GM19438 (cell line): Measurements from ENCODE around the gene HOXC11.

ENCODE experiments used
- ATAC-seq: cut with Tn5 transposase; IDR thresholded peaks from one replicate; pipeline ENCODE4 v1.9.1; 2021; ENCODE audit warnings: low read depth; ENCODE audit not compliant: unreplicated experiment

HOXC11 gene

GRCh38 chr12:53971686-53972085 lies 1.2 kb upstream of the HOXC11 start:
- no peak for ATAC-seq

DNA sequence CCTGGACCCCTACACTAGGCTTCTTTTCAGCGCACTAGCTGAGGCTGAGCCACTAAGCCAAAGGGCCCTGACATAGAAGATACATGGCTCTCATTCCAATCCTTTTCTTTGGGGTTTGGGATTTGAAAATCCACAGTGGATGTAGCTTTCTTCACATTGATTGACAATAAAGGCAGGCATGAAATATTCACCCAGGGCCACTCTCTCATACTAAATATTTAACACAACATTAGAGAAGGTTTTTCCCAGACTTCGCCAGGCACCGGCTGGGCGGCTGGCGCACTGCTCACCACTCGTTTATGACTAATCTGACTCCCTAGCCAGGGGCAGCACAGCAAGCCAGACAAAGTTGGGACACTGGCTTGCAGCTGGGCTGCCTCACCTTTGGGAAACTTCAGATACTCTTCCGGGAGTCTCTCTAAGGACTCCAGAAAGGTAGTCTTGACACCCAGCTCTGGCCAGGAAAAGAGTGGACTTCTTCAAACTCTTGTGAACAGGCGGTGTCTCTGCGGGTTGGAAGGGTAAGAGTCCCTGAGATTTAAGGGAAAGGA lies 699 bp upstream of the HOXC11 start:
- ATAC-seq: no peak

DNA sequence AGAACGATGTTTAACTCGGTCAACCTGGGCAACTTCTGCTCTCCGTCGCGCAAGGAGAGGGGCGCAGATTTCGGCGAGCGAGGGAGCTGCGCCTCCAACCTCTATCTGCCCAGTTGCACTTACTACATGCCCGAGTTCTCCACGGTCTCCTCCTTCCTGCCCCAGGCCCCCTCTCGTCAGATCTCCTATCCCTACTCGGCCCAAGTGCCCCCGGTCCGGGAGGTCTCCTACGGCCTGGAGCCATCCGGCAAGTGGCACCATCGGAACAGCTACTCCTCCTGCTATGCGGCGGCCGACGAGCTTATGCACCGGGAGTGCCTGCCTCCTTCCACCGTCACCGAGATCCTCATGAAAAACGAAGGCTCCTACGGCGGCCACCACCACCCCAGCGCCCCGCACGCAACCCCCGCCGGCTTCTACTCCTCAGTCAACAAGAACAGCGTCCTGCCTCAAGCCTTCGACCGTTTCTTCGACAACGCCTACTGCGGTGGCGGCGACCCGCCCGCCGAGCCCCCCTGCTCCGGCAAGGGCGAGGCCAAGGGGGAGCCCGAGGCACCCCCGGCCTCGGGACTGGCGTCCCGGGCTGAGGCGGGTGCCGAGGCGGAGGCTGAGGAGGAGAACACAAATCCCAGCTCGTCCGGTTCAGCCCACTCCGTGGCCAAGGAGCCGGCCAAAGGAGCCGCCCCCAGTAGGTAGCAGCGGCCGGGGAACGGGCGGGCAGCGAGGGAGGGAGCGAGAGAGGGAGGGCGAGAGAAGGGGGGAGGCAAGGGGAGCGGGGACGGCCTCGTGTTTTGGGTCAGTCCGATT lies 513 bp downstream of the HOXC11 start:
- no peak for ATAC-seq

DNA sequence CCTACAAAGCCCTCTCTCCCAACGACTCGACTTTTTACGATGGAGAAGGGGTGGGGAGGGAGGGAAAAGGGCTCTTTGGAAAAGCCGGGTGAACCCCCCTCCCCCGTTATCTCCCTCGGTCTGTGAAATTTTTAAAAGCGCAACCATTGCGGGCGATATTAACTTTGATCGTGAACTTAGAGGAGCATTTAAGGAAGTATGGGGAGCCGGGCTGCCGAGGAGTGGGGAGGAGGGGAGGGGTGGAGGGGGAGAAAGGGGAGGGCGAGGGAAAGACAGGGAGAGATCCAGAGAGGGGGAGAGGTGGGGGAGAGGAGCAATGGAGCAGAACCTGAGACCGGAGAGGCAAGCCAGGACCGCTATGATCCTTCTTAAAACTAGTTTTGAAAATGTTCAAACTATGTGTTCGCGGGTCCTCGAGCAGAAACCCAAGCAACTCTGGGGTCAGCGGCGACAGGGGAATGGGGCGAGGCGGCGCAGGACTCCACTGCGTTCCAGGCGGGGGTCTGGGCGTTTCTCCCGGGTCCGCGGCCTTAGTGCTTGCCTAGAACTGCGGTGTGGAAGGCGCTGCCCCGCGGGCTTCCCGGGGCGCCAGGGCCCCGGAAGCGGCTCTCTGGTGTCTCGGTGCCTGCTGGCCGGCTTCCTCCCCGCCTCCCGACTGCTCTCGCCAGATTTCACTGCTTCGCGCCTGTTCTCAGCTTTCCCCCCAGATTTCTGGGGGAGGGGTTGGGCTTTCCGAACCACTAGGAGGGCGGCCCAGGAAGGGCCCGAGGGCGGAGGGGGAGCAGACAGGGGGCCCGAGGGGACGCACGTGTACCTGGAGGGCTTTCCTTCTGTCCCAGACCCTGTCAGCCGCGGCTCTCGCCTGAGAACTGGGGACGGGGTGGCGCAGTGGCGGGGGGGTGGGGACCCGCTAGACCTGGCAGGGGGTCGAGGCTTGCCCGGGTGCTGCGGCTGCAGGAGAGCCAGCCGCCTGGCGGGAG lies 1.4 kb downstream of the HOXC11 start, which contains the start of gene HOTAIR:
Gene HOTAIR (minus strand): TSS at position 871 of the 980 bp plus-strand sequence.
- ATAC-seq: no peak

GRCh38 chr12:53975064-53975471 lies 2.1 kb downstream of the HOXC11 start:
- no peak for ATAC-seq

DNA sequence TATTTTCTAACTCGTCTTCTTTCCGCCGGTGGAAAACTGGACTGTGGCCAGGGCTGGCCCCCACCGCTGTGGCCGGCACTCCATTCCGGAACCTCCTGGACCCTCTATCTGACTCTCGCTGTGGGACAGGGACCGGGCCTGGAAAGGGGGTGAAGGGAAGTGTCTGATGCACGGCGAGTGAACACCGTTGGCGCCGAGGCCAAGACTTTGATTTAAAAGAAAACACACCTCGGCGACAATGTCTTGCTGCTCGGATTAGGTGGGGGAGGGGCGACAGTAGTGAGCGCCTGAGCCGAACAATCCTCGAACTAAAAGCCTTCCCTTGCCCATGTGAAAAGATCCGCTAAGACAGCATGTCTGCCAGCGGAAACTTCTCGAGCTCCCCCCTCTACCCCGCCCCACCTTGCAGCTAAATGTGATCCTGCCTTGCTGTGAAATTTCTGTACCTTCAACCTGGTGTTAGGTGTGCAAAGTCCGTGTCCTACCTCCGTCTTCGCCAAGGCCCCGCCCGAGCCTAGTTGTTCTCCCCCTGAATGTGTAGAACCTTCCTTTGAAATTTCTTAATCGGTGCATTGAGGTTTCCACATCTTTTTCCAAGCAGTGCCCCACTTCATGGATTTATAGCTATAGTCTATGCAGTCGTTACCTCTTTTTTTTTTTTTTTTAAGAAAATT lies 2.7 kb downstream of the HOXC11 start:
- ATAC-seq: no peak

GRCh38 chr12:53976172-53976822 lies 3.4 kb downstream of the HOXC11 start:
- ATAC-seq: no peak

DNA sequence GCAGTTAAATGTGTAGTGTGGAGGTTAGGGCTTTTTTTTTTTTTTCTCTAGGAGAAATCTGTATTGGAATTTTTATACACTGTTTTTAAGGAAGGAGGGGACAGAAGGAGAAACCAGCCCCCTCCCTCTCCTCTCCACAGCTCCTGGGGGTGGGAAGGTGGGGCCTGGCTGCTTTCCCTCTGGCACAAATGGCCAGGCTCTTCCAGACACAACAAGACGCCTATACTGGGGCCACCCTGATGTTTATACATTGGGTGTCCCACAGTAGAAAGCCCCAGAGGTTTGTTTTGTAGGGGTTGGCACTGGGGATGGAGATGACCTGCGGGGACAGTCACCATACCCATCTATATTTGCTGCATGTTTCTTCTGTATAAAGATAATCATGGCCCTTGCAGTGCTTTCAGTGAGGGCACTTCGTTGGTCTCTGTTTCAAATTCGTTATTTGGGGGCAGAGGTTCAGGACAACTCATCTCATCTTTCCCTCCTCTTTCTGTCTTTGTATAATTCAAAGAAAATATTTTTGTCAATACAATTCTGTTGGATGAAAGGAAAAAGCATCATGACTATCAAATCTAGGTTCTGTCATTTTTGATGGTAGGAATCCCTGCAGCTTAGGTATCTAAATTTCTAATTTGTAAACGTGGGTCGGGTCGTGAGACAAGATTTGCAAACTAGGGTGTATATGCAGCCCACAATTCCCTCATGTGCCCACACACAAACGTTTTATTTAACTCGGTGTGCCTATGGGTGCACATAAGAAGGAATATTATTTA lies 4.1 kb downstream of the HOXC11 start:
- no peak for ATAC-seq

GRCh38 chr12:53977596-53978445 lies 4.9 kb downstream of the HOXC11 start:
- ATAC-seq: no peak

DNA sequence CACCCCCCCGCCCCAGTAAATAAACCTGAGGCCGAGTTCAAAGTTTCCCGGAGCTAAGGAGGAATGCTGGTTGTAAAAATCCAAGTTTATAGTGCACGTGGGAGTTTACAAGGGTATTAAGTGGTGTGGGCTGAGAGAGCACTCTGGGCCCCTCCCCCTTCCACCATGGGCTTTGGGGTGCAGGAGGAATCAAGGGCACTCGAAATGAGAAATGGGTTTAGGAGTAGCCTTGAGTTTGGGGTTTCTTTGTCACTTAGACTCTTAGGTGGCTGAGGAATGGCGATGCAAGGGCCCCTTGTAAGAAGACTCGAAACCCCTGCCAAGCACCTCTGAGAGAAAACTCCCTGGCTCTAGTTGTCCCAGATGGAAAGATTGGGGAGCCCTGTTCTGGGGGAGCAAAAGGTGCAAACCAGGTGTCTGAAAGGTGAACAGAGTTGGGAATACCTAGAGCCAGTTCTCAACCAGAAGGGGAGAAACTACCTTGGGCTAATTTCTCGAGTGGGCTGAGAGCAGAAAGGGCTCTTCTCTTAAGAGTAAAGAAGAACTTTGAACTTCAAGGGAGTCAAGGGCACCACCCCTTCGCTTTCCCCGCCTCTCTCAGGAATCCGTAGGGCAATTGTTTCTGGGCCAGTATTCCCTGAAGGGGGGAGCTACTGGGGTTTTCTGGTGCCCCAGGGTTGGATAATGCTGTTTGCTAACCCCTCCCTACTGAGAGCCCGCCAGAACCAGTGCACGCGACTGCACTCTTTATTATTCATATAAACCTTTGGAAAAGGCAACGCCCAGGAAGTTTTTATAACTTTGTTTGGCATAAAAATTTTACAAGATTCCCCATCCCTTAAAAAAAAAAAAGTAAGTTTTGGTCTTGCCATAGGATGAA lies 5.8 kb downstream of the HOXC11 start:
- ATAC-seq: no peak

DNA sequence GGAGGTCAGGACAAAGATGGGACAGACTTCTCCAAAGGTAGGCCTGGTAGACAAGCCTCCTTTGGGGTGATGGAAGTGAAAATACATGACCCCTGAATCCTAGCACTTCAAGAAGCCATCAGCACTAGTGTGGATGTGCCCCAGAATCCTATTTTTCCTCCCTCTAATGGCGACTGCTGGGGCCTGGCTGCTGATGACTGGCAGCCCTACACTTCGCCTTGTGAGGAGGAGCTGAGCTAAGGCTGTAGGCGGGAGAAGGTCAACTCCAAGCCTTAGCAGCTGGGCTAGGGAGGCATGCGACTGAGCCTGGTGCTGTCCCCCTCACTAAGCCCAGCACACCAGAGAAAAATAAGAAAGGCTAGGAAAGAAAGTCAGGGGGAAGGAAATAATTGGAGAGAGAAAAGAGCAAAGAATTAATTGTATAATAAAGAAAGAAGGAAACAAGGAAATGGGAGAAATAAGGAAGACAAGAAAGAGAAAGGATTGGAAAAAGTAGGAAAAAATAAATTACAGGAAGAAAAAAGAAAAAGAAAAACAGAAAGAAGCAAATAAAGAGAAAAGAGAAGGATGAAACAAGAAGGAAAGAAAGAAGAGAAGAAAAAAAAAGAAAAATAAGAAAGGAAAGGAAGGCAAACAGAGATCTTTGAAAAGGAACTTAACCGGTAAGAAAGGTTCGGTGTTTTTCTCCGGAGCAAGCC lies 7.3 kb downstream of the HOXC11 start:
- no peak for ATAC-seq

- no peak for ATAC-seq
Measured at GRCh38 chr12:53980802-53981496, 8.0 kb downstream of the HOXC11 start.

- no peak for ATAC-seq
Measured at GRCh38 chr12:53981634-53982565, 9.0 kb downstream of the HOXC11 start.

GRCh38 chr12:53982648-53983567 lies 10.0 kb downstream of the HOXC11 start:
- ATAC-seq: no peak
